H1 (cell line): ENCODE measurements around the gene OMG. TPM values are rescaled to one million over a fixed set of nuclear protein-coding genes. Genes with fewer than 3 reads are reported as not detected.

Source experiments
- CHD2 ChIP-seq: IDR thresholded peaks from 2 replicates; pipeline ENCODE4 v1.6.1; 2012; ENCODE audit warnings: low read length, improper control_type of control experiment
- CHD7 ChIP-seq: fragments of 300-600 bp; sonication (generic); IDR thresholded peaks from 2 replicates; pipeline ENCODE4 v1.7.1; 2012; ENCODE audit warnings: low read length, moderate library complexity, mild to moderate bottlenecking, inconsistent platforms; ENCODE audit not compliant: insufficient replicate concordance
- JUN ChIP-seq: IDR thresholded peaks from 2 replicates; pipeline ENCODE4 v1.6.1; 2011; ENCODE audit warnings: low read depth, mild to moderate bottlenecking, improper control_type of control experiment, low read length
- PHF8 ChIP-seq: fragments of 200-600 bp; sonication (generic); conservative IDR thresholded peaks from 2 replicates; pipeline ENCODE4 v1.7.1; 2012; ENCODE audit warnings: low read depth, mild to moderate bottlenecking, inconsistent platforms, low read length, moderate library complexity
- RBBP5 ChIP-seq: IDR thresholded peaks from 2 replicates; pipeline ENCODE4 v1.7.1; 2012; ENCODE audit warnings: low read depth, mild to moderate bottlenecking, inconsistent platforms, low read length, moderate library complexity, borderline replicate concordance
- RNF2 ChIP-seq: fragments of 200-900, 300-1000 bp; sonication (generic); IDR thresholded peaks from 2 replicates; pipeline ENCODE4 v1.7.1; 2016; ENCODE audit warnings: borderline replicate concordance, low read depth, mild to moderate bottlenecking, antibody characterized with exemption, low read length; ENCODE audit not compliant: poor library complexity, severe bottlenecking; ENCODE audit errors: missing control alignments
- RXRA ChIP-seq: IDR thresholded peaks from 2 replicates; pipeline ENCODE4 v1.6.1; 2011; ENCODE audit warnings: low read depth, mild to moderate bottlenecking, low read length, moderate library complexity; ENCODE audit not compliant: insufficient read depth
- SIX5 ChIP-seq: IDR thresholded peaks from 2 replicates; pipeline ENCODE4 v1.6.1; 2011; ENCODE audit warnings: mild to moderate bottlenecking, low read depth, low read length
- SP4 ChIP-seq: IDR thresholded peaks from 2 replicates; pipeline ENCODE4 v1.6.1; 2012; ENCODE audit warnings: low read length, inconsistent platforms
- SRF ChIP-seq: IDR thresholded peaks from 2 replicates; pipeline ENCODE4 v1.6.1; 2011; ENCODE audit warnings: mild to moderate bottlenecking, low read depth, low read length, moderate library complexity
- polyA plus RNA-seq, 7 experiments: library from polyadenylated mRNA; depleted of rRNA in 3 of 7; stranded (reverse) in 5 of 7; unstranded in 2 of 7; fragments of >200 nt in 5 of 7; fragments of 200-250 nt in 2 of 7; gene quantifications; 1 replicate in 5 of 7; 2 replicates in 1 of 7; 4 replicates in 1 of 7; pipeline versions ENCODE4 v1.2.1 to v1.2.3, GENCODE V29; 2011 to 2013; ENCODE audit warnings: missing spikeins in 2 of 7, mixed read lengths in 2 of 7
- total RNA-seq: library from RNA; stranded (reverse); fragmentation: NEBNext Ultra II Directional; extraction: Animal tissue kit (Norgen Biotek cat#: 25700); gene quantifications from 2 replicates; pipeline ENCODE4 v1.2.1, GENCODE V29; 2021
- TF ChIP-seq, protein P1 (sequence below): IDR thresholded peaks from 2 replicates; pipeline ENCODE4 v1.6.1; 2012; ENCODE audit warnings: inconsistent platforms

OMG gene
- total and polyA plus RNA-seq, 2 of the 8 experiments (the other 6 are each of a cell fraction or from before 2014, with no cell fraction given), result not detected

DNA sequence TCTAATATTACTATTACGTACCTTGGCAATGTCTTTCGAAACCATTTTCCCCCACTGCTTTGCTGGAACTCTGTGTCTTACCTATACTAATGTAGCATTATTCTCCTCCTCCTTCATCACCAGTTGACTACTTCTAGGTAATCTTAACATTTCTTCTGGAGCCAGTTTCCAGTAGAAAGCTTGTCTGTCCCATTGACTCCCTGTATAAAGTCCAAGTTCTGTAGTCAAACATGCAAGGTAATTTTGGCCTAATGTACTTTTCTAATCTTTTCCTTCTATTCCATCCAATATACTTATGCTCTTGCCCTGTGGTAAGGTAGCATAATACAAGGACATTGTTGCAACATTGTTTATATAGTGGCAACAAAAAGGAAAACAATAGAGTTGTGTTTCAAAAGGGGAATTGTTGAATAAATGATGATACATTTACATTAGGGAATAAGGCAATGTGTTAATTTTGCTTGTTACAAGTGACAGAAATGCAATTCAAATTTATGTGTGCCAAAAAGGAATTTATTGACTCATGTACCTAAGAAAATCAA is 27.9 kb downstream of the OMG start (continued):
- TF ChIP-seq CHD7 (no peak), SP4 (no peak), PHF8 (no peak), JUN (no peak), CHD2 (no peak), RXRA (no peak), SIX5 (no peak), RBBP5 (no peak), RNF2 (no peak), SRF (no peak)
- TF ChIP-seq, protein P1, sequence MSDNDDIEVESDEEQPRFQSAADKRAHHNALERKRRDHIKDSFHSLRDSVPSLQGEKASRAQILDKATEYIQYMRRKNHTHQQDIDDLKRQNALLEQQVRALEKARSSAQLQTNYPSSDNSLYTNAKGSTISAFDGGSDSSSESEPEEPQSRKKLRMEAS, result no peak
